ENCODE measurements around the gene PRDX2.

DNA sequence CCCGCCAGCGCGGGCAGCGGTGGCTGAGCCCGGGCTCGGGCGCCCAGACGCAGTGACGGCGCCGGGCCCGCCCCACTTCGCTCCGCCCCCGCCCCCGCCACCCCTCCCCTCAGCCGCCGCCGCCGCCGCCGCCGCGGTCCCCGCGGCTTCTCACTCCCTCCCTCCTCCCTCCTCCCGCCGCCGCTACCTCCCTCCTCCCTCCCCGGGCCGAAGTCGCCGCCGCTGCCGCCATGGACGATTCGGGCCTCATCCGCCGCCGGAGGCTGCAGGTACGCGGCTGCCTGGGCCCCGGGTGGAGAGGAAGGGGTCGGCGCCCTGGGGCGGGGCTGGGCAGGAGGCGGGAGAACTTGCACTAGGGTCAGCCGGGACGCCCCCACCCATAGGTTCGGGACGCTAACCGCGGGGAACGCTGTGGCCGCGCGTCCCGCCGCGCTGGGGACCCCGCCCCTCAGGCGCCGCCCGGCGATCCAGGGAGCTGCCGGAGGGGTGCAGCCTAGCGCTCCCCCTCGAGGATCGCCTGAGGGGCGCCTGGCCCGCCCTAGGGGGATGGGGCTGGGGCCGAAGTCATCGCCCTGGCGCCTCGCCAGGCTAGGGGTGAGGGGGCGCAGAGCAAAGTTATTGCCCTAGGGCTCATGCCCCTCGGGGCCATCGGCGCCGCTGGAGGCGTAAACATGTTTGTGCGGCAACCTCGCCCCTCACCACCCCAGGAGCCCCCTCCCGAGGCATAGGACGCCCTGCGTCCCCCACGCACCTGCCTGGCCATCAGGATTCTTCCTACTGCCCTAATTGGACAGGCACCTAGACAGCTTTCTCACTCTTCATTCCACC lies 32.4 kb upstream of the PRDX2 start:
- TF ChIP-seq POLR2AphosphoS5 (IDR thresholded peaks at IDR 0.05; ENCODE audit: low read depth, low read length) (no peak), POLR2A (IDR thresholded peaks at IDR 0.05; ENCODE audit: low read depth, low read length) (no peak), TAF1 (IDR thresholded peaks at IDR 0.05; ENCODE audit: borderline replicate concordance, low read depth, low read length) (no peak)
